ENCODE data around the gene KY.

KY gene

DNA sequence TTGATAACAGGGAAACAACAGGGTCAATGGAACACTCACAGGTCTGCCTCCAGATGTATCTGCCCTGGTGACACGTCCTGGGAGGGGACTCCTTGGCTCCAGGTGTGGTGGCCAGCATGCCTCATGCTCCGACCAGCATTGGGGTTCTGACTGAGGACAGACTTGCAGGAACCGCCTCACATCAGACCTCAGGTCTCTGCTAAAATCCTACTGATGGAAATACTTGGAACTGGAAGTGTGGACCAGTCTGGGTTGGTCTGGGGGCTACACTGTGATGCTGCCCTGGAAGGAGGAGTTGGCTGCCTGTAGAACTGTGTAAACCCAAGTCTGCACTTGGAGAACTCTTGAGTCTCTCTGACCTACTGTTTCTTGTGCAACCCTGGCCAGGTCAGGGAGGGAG is 17.1 kb upstream of the KY start:
- DNase-seq = no peak

DNA sequence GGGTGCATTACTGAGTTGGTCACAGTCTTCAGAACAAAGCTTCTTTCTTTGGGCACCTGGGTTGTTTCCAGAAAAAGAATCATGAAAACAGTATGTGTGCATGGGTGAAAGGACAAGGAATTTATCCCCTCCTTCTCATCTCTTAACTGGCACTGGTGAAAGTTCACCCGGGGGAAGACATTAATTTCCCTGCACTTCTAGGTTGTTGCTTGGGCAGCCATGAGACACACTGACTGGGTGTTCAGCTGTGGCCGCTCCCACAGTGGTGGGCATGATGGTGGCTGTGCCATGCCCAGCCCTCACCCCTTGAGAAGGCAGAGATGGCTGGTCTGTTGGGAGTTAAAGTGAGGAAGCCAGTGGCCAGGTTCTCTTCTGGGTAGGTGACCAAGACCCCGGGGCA is 16.6 kb upstream of the KY start:
- no peak for DNase-seq

DNA sequence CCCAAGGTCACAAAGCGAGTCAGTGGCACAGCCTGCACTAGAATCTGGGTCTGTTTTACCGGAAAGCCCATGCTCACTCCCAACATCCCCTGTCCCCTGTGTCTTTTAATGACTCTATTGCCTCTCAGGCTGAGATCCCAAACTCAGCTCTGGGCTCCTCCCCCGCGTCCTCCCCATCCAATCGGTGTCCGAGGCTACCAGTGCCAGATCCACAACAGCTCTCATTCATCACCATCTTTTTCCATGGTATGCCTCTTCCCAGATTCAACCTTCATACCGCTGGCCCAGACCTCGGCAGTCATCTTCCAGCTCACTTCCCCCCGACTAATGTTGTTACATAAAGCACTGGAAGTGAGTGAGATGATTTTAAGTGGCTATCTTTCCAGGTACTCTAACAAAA is 16.1 kb upstream of the KY start:
- DNase-seq = no peak

DNA sequence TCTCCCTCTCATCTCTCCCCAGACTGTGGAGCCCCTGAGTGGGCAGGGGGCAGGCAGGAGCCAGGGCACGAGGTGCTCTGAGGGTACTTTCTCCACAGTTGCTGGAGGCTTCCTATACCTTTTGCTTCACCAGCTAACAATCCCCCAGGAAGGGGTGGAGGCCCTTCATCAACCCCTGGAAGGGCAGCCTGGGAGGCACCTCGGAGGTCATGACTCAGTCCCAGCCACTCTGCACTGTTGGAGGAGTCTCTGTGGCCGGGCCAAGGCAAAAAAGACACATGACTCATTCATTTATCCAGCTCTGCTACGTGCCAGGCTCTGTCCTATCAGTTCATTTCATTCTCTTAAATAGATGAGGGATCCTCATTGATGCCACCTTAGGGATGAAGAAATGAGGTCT is 15.6 kb upstream of the KY start:
- no peak for DNase-seq

DNA sequence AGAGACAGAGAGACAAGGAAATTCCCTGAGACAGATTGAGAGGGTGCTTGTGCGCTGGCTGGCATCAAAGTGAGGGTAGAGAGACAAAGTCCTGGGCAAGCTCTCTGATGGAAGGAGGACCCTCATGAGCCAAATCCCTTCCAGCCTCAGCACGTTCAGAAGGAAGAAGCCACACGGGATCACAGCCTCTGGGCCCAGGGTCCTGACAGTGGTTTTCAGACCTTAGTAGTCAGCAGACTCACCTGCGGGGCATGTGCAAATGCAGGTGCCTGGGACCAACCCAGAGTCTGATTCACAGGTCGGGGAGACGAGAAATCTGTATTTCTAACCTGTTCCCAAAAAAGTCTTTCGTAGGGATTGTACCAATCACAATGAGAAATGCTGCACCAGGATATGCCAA is 15.2 kb upstream of the KY start:
- no peak for DNase-seq

DNA sequence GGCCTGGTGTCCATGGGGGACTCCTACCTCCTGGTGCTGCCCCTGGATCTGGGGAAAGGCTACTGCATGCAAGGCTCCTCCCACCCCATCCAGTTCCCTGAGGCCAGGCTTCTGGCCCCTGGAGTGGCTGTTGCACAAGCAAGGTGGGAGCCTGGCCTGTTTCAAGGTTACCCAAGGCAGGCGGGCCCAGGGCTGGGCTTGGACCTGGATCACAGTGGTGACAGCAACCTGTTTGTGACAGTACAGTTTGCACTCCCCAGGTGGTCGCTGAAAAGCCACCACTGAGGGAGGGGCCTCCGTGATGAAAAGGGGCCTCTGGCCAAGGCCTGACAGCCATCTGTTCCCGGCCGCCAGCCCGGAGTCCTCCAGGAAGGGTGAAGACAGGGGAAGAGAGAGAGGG is 14.4 kb upstream of the KY start:
- no peak for DNase-seq

DNA sequence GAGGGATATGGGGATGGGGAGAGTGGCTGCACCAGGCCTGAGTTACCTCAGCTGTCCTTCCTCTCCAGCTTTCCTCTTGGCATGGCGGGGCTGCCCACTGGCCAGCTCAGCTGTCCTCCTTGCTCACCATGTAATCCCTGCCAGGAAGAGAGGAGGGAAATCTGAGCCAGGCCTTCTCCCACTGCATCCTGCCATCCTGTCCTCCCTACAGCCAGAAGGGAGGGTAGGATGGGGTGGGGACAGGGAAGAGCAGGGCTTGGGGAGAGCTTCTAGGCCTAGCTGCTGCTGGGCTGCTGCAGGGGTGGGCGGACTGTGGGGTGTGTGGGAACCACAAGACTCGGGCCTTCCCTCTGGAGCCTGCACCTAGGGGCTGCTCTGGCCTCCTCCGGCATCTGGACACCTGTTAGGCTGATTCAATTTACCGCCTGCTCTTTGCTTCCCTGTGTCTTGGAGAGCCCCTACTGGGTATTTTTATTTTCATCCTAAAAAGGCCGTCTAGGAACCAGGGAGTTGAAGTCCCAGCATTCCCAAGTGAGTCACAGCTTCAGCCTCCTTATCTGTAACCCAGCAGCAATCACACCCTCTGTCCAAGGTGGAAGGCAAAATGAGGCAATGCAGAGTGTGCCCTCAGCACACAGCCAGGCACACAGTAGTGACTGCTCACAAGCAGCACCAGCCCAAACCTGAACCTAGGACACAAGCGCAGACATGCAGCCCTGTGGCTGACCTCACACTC is 13.1 kb upstream of the KY start:
- no peak for DNase-seq

DNA sequence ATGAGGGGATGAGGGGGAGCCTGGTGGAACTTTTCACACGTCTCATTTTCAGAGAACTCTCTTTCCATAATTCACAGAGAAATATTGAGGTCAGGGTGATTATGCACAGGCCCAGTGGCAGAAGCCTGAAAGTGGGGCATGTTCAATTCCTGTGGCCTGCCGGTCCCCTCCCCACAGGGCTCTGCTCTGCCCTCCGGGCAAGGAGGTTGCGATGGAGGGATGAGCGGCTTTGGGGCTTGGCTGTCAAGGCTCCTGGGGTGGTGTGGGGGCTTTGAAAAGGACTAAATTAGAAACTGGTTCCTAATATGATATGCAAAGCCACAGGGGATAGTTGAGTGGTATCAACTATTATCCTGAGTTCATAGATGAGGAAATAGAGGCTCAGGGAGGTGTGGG is 9.2 kb upstream of the KY start:
- no peak for DNase-seq

DNA sequence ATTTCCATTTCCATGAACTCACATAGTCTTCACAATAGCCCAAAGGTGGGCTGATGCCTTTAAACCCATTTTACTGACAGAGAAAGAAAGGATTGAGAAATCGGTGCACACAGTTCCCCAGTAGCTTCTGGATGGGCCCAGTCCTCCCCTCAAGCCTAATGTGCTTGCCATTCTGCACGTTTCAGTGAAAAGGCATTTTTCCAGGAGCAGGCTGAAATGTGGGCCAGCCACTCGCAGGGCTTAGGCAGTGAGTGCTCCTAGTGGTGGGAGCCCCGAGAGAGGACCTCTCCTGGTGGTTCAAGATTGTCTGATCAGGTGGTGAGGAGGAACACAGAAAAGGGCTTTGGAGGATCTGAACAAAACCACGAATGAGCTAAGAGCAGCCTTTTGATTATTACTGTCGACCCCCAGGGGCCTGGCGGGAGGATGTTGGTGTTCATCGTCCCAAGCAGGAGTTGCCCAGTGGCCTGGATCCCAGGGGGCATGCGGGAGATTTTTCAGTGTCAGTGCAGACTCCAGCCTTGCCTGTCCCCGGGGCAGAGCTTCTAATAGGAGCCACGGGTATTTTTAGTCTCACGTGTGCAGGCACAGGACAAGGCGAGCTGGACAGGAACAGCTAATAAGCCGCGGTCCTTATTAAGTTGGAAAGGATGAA is 8.7 kb upstream of the KY start:
- no peak for DNase-seq

DNA sequence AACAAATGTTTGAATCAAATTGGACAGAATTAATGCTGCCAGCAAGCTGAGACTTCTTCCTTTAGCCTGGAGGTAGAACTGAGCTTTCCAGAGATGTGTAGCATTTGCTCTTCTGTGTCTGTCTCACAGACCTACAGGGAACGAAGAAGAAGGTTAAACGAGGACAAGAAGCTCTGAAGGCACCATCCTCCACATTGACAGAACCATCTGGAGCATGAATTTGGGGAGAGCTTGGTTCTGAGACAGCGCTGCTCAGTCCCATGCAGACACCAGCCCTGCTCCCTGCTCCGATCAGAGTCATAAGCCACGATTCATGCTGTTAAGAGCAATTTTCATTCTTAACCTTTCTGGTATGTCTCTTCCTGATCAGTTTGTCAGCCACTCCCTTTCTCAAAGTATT is 7.7 kb upstream of the KY start:
- no peak for DNase-seq

DNA sequence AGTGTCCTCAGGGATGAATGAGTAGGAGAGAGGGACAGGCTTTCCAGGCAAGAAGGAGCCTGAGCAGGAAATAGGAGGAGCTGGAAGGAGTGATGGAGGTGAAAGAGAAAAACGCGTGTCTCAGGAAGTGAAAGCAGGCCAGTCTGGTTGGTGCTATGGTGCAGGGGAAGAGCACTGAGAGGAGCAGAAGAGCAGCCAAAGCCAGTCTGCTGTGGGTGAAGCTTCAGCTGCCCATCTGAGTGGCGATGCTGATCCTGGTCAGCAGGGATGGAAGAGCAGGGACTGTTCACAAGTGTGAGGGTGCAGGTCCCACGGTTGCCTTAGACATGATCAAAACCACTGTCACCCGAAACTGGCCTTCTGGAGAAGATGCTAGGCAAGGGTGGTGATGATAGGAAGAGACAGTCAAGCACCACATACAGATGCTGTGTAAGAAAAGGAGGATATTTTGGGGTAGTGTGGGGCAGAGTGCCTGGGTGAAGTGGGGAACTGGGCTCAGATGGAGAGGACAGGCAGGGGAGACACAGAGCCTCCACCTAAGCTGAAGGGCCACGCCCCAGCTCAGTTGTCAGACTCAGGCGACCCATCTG is 5.5 kb upstream of the KY start:
- DNase-seq = no peak

DNA sequence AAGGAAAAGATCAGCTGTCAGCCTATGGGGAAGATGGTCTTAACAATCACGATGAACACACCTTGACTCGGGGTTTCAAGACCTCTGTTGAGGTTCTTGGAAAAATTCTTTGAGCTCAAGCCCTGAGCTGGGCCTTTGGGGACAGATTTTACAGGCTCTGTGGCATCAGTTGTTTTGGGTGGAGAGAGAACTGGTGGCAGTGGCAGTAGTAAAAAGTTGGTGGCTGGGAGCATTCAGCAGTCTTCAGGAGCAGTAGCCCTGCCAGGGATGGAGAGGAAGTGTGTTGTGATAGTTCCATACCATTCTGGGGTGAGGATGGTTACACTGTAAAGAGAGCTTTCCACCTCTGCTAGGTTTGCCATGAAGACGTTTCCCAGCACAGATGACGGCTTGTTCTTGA is 4.9 kb upstream of the KY start:
- DNase-seq = no peak

DNA sequence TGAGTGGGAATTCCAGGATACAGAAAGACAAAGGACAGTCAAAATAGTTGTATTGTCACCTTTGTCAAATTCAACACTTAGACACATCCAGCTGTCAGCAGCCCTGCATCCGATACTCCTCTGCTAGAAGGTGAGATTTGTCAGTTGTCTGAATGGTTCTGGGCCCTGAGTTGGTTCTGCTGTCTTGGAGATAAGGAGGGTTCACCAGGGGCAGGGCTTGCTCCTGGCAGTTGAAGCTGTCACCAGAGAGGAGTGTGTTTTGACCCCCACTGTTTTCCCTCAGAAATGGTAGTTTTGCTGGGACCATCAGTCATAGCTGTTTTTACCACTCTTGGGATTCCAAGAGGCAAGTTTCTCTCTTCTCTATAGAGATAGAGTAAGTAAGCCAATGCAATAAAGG is 3.2 kb upstream of the KY start:
- DNase-seq = no peak

DNA sequence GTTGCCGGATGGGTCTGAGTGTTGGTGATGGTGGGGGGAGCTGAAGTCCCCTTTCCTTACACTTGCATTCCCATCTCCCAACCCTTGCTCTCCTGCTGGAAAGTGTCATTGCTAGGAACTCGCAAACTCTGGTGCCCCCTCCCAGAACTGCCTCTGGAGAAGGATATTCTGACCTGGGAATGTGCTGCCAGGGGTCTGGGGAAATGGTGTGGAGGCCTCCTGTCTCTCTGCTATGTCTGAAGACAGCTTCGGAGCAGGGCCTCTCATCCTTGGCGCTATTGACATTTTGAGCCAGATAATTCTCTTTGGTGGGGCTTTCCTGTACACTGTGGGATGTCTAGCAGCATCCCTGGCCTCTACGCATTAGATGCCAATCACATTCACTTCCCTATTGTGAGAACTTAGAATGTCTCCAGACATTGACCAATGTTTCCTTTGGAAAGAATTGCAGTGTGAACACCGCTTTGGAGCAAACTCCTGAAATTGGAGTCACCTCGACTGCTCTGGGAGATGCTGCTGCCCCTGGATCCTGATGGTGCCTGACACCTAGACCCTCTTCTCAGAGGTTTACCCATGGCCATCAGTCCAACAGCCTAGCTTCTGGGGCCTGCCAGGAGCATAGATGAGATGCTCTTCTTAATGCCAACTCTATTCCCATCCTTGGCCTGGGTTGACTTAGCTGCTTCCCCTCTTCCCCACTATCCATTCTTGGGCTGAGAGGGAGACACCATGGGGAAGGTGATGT is 2.2 kb upstream of the KY start:
- no peak for DNase-seq

DNA sequence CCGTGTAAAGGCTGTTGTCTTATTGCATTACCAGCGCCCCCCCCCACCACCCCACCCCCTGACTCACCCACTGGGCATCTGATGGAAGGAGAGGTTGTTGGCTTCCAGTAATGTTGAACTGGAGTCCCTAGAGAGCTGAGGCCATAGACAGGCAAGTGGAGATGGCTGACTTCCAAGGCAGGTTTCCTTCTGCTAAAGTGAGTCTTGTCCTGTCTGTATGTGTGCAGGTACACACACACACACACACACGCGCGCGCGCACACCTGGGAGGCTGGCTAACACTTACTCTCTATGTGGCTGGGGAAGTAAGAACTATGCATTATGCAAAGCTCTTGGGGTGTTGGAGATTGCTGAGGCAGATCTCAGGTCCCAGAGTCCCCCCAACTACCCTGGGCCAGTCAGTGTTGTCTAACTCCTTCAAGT is 1.6 kb upstream of the KY start:
- no peak for DNase-seq

DNA sequence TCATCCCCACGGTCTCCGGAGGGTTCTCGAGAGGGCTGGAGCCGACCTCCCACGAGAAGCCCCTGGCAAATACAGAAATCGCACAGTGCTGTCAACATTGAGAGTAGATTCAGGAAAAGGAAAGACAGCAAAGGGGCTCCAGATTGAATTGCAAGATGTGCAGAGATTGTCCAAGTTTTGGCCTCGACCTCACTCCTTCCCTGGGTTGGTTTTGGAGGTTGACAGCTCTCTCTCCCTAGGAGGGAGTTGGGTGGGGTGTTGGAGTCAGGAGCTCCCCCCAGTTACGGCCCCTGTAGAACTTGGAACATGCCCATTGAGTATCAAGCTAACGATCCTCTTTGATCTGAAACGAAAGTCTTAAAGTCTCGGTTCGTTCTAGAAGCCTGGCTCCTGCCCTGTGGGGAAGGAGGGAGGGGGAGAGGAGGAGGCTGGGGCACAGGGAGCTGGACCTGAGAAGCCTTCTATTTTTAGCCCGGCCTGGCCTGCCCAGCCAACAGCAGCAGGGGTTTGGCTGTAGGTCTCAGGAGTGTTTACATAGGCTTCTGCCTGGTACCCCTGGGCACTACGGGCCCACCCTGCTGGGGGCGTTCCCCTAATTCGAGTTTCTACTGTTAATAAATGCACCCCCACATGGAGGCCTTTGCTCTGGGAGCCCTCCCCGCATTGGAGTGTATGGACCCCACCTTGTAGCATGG is 672 bp upstream of the KY start:
- no peak for DNase-seq

DNA sequence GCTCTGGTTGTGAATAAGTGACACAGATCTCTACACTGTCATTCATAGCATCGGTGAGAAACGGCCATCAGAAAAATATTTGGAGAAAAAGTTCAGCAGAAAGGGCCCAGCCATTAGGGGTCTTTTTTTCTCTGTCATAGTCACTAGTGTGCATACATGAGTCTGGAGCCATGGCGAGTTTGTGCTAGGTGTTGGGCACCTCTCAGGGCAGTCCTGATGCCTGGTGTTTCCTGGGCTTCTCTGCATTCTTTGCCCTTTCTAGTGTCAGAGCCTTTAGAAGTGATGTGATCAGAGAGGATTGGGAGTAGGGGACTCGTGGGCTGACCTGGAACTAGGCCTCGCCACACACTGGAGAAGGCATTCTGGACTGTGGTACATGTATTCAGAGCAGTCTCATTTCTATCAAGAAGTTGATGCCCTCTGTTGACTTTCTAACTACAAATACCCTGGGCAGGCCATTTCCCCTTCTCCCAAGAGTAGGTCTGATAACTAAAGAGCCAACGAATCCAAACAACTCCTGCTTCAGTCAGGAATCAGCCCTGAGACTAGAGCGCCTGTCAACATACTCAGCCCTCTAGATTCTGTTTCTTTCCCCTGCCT is 1.6 kb downstream of the KY start:
- DNase-seq = no peak

DNA sequence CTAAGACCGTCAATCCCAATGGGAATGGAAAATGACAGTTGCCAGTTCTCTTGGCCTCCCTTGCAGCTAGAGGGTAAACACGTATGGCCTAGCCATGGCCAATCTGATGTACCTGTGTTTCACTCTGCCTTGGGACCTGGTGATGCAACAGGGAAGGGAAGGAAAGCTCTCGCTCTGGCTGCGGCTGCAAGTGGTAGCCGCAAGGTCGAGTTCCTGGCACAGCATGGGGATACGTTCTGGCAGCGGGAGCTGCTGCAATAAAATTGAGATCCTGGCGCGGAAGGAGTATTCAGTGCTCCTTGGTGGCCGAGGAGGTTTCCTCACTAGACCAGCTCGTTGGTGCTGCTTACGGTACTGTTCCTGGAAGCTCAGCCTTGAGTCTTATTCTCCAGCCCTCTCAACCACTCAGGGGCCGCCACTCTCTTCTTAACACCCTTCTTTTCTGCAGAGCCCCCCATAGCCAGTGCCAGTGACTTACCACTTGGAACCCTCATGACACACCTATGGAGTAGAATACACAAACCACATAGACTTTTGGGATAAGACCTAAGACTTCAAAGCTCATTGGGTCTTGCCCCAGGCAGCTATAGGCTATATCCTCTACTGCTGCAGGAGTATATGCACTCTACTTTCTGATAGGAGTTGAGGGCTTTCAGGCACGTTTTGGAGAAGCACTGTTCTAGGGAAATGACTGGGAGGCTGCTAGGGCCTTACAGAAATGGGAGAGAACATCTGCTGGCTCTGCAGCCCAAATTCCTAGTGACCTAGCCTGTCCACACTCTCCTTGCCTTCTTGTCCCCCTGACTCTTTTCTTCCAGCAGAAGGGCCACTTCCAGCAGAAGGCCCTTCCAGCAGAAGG is 2.7 kb downstream of the KY start:
- DNase-seq = no peak

DNA sequence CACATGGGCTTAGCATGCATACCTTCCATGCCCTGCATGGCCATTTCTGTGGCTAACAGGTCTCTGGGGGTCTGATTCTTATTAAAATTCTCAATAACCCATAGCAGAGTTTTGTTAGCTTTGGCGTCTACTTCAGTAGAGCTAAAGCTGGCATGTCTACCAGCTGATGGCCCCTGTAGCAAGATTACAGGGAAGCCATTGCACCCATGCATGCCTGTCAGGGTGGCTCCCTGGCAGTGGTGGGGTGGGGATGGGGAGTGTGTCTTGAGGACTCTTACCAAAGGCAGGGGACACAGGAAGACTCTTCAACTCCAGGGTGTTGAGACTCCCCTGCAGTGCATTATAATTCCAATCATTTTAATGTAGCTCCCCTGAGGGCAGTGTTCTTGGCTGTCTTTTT is 4.7 kb downstream of the KY start:
- no peak for DNase-seq

DNA sequence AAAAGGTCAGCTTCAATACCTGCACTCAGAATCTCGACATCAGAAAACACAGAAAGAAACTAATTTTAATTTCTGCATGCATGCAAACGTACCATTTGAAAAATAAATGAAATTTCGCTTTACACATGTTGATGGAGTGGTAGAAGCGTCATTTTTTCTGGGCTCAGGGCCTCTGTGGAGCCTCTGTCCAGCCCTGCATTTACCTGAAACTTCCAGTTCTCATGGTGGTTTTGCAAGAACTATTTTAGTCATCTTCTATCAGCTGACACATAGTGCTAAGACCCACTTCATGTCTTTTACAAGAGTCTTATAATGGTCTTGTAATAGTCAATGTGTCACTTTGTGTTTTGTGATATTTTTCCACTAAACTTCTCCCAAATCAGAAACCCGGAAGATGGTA is 5.3 kb downstream of the KY start:
- no peak for DNase-seq

DNA sequence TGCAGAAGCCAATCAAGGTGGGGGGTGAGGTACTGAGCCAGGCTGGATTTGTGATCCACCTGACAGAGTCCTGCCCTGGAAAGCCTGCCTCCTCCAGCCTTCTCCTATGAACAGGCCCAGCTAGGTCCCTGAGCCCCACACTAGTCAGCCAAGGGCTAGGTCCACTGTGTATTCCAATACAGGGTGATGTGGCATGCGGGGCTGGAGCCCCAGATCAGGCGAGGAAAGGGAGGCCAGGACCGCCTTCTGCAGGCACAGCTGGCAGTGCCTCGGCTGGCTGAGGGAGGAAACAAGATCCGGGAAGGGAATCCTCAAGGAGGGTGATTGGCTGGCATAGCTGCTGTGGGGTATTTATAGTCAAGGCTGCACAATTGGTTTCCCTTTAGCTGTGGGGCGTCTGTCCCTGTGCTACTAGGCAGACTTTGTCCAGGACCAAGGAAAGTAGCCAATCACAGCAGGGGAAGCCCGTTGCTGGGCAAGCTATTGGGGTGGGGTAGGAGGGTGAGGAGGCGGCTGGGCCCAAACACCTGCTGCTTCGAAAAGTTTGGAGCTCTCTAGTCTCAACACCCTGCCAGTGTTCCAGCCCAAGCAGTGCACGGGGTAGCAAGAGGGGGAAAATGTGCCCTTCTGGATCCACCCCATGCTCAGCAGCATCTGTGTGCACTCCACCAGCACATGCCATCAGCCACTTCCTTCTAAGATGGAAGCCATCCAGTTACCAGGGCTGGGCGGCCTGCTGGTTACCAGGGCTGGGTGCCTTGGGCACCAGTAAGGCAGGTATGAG is 5.9 kb downstream of the KY start:
- DNase-seq = no peak
